ENCODE results near the gene ISY1.
"Not testable (repeated sequence)": the region's sequence is repeated elsewhere in the genome, so short reads cannot be mapped to it uniquely, and the experiment has no call there.

The ISY1 gene

GRCh38 chr3:129160891-129161859 lies at the start of gene ISY1:
ISY1 (minus strand) TSS chr3:129161063; CDS start chr3:129160975, 88 bp downstream.
- peak; percentile 97 for DNase-seq (ENCODE audit: low spot score)

GRCh38 chr3:129207479-129207878 lies 46.6 kb upstream of the ISY1 start:
- DNase-seq (ENCODE audit: low spot score) = no peak

GRCh38 chr3:129205109-129205832 lies 44.4 kb upstream of the ISY1 start:
- DNase-seq (ENCODE audit: low spot score) = no peak

DNA sequence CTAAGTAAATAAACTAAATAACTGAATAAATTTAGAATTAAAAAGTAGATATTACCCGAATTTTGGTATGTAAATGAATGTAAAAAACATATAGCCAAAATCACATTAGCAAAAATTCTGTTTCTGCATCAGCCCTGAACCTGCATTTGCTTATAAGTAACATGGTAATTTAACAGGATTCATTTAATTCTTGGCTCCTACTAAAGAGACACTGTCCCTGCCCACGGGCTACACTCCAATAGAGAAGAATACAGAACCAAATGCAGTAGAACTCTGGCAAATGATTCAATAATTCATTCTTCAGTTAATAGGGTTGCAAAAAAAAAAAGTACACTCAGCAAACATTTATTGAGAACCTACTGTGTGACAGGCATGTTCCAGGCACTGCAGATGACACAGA lies 43.6 kb upstream of the ISY1 start:
- DNase-seq (ENCODE audit: low spot score) = no peak

GRCh38 chr3:129199366-129199765 lies 38.5 kb upstream of the ISY1 start:
- DNase-seq (ENCODE audit: low spot score) = no peak

- DNase-seq (ENCODE audit: low spot score) = no peak
Measured at GRCh38 chr3:129197321-129197720, 36.5 kb upstream of the ISY1 start.

- DNase-seq (ENCODE audit: low spot score) = no peak
Measured at GRCh38 chr3:129196601-129197000, 35.7 kb upstream of the ISY1 start.

- DNase-seq (ENCODE audit: low spot score) = peak; percentile 94
Measured at GRCh38 chr3:129195731-129196256, 34.9 kb upstream of the ISY1 start.

GRCh38 chr3:129189793-129190192 lies 28.9 kb upstream of the ISY1 start:
- DNase-seq (ENCODE audit: low spot score) = not testable (repeated sequence)

DNA sequence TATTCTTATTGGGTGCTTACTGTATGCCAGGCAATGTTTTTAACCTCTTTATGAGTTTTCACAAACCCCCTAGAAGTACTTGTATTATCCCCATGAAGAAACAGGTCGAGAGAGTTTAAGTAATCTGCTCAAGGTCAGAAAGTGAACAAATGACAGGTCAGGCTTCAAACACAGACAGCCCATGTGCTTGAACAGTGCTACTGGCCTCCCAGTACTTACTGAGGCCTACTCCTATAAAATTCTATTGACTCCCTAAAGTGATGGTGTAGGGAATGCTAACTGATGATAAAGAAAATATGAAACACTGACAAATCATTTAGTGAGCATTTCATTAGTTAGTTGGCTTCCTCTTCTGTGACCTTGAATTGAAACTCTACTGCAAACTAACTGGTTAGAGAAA lies 27.0 kb upstream of the ISY1 start:
- DNase-seq (ENCODE audit: low spot score) = no peak

DNA sequence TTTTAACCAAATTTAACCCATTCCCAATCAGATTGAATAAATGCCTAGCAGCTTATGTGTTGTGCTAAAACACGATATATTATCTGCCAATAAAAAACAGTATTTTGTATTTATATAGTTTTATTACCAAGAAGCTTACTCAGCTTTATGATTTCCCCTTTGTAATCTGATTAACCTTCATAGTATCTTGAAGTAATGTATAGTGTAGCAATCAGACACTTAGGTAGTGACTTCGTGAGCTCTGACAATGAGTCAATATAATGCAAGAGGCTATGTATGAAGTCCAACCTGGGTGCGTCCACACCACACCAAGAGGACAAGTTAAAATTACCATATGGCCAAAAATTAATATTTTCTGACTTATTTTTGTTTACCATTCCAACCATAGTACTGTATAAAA lies 24.9 kb upstream of the ISY1 start:
- no peak for DNase-seq (ENCODE audit: low spot score)

- DNase-seq (ENCODE audit: low spot score) = not testable (repeated sequence)
Measured at GRCh38 chr3:129184784-129185542, 24.1 kb upstream of the ISY1 start.

DNA sequence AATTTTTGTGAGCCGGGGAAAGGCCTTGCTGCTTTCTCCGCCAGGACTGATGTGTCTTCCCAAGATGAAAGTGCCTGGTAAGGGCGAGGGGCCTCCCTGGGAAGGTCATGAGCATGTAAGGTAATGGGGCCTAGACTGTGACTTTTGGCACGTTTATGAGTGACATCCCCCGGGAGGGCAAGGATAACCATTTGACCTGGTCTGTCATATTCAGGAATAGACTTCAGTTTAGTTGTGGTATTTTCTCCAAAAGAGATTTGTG lies 23.5 kb upstream of the ISY1 start:
- DNase-seq (ENCODE audit: low spot score) = peak; percentile 28

GRCh38 chr3:129183569-129184395 lies 22.9 kb upstream of the ISY1 start, which contains the start of gene CNBP:
CNBP (minus strand) TSS chr3:129183896; CDS start chr3:129171757, 12,139 bp downstream.
- DNase-seq (ENCODE audit: low spot score) = peak; percentile 98

DNA sequence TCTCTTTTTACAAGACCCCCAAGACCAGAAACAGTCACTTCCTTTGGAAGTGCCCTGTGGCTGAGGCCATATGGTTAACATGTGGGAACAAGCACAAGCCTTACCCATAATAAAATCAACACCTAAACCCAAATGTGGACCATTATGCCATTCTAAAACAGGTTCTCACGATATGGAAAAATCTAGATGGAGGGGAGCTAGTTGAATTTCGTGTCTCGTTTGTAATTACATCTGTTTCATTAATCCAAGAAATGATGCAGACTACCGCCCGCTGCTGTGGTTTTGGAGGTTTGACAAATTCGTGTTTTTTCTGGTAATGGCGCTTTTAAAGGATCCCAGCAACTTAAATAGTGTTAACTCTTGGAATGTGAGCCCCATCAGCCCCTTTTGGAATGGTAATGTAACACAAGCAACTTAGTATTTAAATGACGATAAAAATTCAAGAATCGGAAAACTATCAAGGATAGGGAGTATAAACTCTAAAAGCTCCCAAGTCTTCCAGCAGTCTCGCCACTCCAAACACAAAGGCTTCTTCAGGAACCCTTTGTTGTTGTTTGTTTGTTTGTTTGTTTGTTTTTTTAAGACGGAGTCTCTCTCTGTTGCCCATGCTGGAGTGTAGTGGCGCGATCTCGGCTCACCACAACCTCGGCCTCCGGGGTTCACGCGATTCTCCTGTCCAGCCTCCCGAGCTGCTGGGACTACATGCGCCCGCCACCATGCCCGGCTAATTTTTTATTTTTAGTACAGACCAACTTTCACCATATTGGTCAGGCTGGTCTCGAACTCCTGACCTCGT lies 21.7 kb upstream of the ISY1 start:
- peak; percentile 45 for DNase-seq (ENCODE audit: low spot score)

- DNase-seq (ENCODE audit: low spot score) = no peak
Measured at GRCh38 chr3:129181819-129182218, 21.0 kb upstream of the ISY1 start.

DNA sequence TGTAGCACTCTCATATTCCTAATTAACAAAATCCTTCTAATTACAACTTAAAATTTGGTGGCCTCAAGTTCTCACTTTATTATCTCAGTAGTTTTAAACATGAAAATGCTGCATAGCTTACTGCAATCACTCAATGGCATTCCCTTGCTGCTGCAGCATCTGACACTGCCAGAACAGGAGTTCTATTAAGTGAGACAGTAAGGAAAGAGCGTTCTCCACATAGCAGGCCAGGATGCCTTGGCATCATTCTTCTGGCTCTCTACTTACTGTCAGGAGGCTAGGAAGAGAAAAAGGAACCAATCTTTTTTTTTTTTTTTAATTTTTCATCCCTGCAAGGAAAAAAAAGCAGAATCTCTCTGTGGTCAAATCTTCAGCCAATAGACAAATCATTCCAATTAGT lies 19.6 kb upstream of the ISY1 start:
- no peak for DNase-seq (ENCODE audit: low spot score)

DNA sequence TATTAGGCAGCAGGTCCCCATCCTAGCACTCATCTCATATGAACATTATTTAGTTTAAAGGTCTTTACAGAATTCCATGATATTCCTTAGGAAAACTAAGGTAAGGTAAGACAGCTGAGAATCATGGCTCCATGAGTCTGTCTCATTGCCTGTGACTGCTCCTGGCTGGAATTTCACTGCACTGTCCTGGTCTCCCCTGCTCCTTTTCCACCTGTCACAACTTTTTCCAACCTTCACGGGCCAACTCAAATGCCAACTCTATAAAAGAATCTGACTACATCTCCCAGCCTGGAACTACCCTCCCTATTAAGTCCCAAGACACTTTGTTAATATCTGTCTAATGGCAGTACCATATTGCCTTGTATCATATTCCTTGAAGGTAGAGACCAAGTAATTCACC lies 15.2 kb upstream of the ISY1 start:
- no peak for DNase-seq (ENCODE audit: low spot score)

GRCh38 chr3:129173725-129174124 lies 12.9 kb upstream of the ISY1 start:
- no peak for DNase-seq (ENCODE audit: low spot score)

DNA sequence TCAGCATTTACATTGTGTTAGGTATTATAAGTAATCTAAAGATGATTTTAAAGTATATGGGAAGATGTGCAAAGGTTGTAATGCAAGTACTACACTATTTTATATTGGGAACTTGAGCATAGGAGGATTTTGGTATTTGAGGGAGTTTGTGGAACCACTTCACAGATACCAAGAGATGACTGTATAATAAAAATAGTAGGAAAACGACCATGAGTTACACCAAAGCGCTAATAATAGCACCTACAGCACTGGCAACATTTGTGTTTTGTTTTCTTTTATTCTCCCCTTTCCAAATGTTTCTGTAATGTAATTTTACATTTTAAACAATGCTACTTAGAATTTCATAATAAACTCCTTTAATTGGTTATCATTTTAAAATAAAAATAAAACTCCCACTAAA lies 12.3 kb upstream of the ISY1 start:
- no peak for DNase-seq (ENCODE audit: low spot score)
